NCI-H1436 (cell line): ENCODE data around the gene EFCAB11.

Experiments
- DNase-seq: peaks from one replicate; lab custom pipeline; 2025; lab: John Stamatoyannopoulos, UW

EFCAB11 gene

GRCh38 chr14:89866458-89866857, 88.1 kb downstream of the EFCAB11 start:
- no peak for DNase-seq

- no peak for DNase-seq
Observed at GRCh38 chr14:89865153-89865552, 89.4 kb downstream of the EFCAB11 start.

GRCh38 chr14:89862856-89863255, 91.7 kb downstream of the EFCAB11 start:
- DNase-seq, result no peak

DNA sequence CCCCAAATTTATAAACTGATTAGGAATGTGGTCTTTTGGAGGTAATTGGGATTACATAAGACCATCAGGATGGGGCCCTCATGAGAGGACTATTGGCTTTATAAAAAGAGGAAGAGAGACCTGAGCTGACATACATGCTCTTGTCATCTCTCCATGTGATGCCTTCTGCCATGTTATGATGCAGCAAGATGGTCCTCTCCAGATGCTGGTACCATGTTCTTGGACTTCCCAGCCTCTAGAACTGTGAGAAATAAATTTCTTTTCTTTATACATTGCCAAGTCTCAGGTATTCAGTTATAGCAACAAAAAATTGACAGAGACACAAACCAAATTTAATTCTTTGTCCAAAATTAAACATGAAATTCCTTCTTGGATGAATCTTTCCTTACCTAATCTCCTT, 92.9 kb downstream of the EFCAB11 start:
- no peak for DNase-seq

- no peak for DNase-seq
Observed at GRCh38 chr14:89858089-89858488, 96.4 kb downstream of the EFCAB11 start.

DNA sequence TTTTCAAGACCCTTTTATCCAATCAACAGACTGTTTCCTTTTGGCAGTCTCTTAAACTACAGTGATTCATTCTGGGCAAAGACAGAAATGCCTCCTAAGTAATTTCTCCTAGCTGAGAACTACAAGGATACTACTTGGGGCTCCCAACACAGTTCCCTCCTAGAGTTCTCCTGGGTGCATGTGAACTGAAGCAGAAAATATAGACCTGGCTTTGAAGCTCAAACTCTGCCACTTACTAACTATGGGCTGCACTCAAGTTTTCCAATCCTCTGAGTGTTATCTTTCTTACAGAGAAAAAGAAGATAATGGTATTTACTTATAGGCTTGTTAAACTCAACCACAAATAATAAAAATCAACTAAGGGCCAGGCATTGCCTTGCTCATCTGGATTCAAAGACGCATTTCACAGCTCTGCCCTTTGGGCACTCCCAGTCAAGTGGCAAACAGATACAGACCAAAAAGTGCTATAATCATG, 97.6 kb downstream of the EFCAB11 start:
- DNase-seq, result no peak

DNA sequence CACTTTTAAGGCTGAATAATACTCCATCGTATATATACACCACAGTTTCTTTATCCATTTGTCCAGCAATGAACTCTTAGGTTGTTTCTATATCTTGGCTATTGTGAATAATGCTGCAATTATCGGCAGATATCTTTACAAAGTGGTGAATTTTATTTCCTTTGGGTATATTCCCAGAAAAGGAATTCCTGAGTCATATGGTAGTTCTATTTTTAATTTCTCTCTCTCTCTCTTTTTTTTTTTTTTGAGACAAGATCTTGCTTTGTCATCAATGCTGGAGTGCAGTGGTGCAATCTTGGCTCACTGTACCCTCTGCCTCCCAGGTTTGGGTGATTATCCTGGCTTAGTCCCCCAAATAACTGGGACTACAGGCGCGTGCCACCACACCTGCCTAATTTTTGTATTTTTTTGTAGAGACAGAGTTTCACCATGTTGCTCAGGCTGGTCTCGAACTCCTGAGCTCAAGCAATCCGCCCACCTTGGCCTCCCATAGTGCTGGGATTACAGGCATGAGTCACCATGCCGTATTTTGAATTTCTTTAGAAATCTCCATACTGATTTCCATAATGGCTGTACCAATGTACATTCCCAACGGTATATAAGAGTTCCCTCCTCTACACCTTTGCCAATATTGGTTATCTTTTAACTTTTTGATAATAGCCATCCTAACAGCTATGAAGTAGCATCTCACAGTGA, 98.4 kb downstream of the EFCAB11 start:
- no peak for DNase-seq

DNA sequence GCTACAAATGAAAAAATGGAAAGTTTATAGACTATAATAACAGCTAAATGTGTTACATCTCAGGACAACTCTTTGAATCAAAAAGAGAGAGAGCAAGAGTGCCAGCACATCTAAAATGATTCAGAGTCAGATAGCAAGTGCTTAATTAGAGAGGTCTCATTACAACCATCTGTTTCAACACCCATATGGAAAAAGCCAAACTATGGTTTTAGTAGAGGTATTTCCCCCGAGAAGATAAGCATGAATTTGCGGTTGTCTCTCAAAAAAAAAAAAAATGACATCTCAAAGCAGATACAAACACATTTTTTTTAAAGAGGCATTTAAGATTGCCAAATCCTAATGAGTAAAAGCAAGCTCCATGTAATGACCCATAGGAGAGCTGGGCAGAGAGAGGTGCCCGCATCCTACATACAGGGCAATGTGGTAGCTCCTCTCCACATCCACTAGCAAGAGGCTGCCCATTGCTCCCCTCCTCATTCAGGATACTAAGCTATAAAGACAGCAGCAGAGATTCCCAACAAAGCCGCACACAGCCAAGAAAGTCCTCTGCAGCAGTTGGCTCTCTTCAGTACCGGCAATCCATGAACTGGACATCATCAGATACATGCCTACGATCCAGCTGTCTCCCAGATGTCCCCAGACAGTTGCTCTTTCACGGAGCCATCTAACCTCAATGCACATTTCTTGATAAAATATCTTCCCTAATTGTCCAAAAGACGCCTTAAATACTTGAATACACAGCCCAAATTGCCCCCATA, 100.4 kb downstream of the EFCAB11 start:
- DNase-seq, result no peak

DNA sequence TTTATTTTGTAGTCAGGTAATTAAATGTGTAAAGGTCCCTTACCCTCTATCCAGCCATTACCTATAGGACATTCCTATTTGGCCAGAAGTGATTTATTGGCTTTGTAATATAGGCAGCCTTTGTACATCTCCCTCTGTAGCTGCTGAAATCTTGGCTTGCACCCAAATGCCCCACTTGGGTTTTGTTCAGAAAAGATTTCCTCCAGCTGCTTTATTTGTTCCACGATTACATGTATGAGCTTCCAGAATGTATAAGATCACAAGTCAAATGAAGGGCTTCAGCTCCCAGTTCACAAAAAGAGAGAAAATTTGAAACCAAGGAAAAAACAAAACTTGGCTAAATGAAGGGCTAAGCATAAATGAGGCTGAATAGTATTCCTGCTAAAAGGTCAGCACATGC, 103.4 kb downstream of the EFCAB11 start:
- peak; percentile 37 for DNase-seq

- DNase-seq, result no peak
Observed at GRCh38 chr14:89849931-89850330, 104.6 kb downstream of the EFCAB11 start.

DNA sequence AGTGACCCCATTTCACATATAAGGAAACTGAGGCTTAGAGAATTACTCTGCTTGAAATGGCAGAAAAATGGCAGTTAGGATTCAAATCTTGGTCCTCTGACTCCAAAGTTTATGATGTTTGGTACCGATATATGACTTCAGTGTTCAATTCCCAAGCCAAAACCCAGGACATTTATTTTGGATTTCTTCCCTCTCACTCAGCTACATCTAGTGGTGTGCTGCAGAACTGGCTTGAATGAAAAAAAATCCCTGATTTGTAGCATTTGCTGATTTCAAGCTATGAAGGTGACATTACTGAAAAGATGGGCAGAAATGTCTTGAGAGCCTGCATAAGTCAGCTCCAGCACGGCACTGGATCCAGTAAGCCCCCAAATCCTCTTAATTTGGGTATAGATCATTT, 106.4 kb downstream of the EFCAB11 start:
- DNase-seq, result no peak

DNA sequence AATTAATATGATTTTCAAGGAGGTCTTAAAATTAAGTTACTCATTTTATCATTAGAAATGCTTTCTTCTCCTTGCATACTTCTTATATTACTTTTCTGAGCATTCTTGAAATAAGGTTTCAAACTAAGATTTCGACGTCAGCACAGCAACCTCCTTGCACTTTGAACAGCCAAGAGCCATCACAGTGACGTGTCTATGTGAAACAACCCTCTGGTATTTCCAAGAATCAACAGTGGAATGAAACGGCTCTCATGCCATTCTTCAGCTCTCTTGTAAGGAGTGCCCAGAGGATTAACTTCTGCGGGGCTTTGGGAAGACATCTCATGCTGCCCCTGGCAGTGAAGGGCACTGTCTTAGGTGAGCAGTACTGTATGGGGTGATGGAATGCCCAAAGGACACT, 109.2 kb downstream of the EFCAB11 start:
- DNase-seq, result no peak

DNA sequence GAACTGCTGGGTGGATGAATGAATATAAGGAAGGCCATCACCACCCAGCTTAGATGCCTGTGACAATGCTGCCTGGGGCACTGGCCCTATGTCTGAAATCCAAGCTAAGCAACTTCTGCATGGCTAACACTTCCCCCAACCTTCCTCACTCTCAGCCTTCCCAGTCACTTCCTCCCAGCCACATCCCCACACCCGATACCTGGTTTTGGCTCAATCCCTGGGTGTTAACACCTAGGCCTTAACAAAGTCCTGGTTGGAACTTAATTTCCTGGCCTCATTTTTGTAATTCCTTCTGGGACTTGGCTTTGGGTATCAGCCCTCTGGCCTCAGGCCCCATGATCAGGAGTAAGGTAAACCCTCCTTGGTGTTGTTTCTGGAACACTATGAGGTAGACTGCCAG, 110.0 kb downstream of the EFCAB11 start:
- no peak for DNase-seq

GRCh38 chr14:89842837-89843236, 111.7 kb downstream of the EFCAB11 start:
- DNase-seq, result no peak

- no peak for DNase-seq
Observed at GRCh38 chr14:89841851-89842250, 112.7 kb downstream of the EFCAB11 start.

GRCh38 chr14:89836830-89837469, 117.6 kb downstream of the EFCAB11 start:
- no peak for DNase-seq

- DNase-seq, result no peak
Observed at GRCh38 chr14:89833661-89834060, 120.9 kb downstream of the EFCAB11 start.

DNA sequence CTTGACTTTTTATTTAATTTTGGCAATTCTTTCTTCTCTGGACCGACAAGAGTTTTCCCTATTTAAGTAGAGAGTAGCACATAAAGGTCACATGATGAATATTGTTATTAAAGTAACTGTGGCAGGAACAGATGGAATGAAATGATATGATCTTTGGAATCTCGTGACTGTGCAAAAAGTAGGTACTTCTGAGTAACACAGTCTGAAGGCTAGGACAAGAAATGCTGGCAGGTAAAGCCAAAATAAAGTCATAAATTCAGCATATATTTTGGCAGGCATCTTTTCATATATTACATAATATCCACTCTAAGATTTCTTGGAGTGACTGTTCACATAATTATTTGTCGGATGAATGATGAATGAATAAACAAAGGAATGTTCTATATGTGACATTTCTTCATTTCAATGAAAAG, 121.4 kb downstream of the EFCAB11 start:
- no peak for DNase-seq

DNA sequence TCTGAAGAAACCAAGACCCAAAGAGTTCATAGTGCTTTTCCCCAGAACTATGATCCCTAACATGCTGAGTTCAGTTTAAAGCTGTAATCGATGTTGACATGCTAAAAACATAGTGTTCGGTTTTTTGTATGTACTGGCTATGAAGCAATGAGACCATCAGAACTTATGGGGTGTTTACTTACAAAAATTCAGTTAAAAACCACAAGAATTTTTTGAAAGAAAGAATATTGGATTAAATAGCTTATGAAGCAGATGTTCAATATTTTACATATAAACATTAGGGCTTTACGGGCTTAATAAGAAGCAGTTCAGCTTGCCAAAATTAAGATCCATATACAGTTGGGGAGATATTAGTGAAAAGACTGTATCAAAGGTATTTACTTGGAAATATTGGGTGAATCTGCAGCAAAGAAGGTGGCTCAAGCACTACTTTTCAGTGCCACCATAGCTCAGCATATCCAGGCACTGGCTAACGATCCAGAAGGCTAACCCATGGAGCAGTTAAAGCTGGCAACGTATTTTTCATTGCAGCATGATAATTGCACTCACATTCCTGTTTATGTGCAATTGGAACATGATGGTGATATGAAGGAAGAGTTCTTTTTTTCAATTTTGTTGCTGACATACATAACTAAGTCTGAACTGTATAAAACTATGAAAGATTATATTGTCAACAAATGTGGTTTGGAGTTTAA, 125.9 kb downstream of the EFCAB11 start:
- DNase-seq, result no peak

DNA sequence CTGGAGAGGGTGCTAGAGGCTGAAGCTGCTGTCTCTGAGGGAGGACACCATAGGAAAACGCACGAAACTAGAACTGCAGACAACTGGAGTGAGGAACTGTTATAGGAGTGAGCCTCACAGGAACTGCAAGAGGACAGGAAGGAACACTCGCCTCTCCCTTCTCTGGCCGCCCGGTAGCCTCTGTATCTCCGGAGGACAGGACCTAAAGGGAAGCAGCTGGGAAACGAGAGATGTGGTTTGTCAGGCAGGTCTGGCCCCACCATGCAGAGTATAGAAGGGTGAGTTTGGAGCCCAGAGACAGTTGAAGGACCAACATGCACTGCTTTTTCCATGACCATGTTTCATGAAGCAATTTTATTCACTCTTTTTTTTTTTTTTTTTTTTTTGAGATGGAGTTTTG, 127.3 kb downstream of the EFCAB11 start:
- DNase-seq, result no peak

DNA sequence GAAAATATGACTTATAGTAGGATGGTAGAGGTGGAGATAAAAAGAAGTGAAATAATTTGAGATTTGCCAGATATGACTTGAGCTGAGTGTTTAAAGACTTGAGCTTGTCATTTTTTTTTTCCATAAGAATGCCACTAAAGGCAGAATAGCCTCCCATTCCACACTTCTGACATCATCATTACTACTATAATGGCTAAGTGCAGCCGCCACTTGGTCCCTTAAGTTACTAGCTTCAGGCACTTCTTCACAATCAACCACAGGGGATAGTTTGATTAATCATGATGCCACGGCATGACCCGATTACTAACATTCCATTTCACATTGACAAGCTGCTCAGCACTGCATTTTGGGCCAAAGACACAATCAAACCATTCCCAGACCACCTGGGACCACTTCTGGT, 127.9 kb downstream of the EFCAB11 start:
- no peak for DNase-seq

DNA sequence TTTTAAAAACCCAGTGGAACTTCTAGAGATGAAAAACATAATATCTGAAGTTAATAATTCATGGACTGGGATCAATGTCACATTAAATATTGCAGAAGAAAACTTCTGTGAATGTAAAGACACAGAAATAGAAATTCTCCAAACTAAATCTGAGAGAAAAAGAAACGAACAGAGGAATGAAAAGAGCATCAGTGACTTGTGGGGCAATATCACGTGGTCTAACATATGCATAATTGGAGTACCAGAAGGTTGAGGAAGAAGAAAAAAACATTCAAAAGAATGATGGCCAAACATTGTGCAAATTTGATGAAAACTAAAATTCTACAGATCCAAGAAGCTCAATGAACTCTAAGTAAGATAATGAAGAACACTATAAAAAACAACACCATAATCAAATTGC, 130.8 kb downstream of the EFCAB11 start:
- DNase-seq, result no peak

DNA sequence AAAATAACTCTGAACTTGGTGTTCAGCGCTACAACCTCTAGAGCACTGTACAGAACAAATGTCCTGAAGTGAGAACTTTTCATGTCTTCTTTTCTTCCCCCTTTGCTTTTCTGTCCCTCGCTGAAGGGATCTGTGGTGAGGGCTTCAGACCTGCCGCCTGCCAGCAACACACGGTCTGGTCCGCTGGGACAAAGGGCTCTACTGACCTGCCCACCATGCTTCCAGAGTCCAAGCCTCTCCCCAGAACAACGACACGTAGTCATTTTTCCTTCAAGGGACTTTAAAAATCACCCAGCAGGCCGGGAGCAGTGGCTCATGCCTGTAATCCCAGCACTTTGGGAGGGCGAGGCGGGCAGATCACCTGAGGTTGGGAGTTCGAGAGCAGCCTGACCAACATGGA, 140.4 kb downstream of the EFCAB11 start:
- no peak for DNase-seq
